Smooth muscle cell (in vitro differentiated cells): ENCODE data around the gene KRTAP10-9. TPM values are rescaled to one million over a fixed set of nuclear protein-coding genes. Genes with fewer than 3 reads are reported as not detected.
"Not testable (repeated sequence)": the region's sequence is repeated elsewhere in the genome, so short reads cannot be mapped to it uniquely, and the experiment has no call there.

ENCODE experiments used
- DNase-seq: peaks from one replicate; lab custom pipeline; 2025; ENCODE audit not compliant: unreplicated experiment; lab: John Stamatoyannopoulos, UW
- H2AFZ ChIP-seq: fragments of 200-600 bp; sonication (generic); 2 replicates; pipeline ENCODE4 v1.6.0; 2016; ENCODE audit warnings: antibody characterized with exemption, low read depth, mild to moderate bottlenecking
- H3F3A ChIP-seq: fragments of 200-600 bp; sonication (generic); 2 replicates; pipeline ENCODE4 v1.6.0; 2017; ENCODE audit warnings: antibody characterized with exemption, low read depth
- H3K27ac ChIP-seq: fragments of 200-600 bp; sonication (generic); 2 replicates; pipeline ENCODE4 v1.5.1; 2016; ENCODE audit warnings: low read depth, mild to moderate bottlenecking
- H3K27me3 ChIP-seq: fragments of 200-600 bp; sonication (generic); 2 replicates; pipeline ENCODE4 v1.6.1; 2016; ENCODE audit warnings: low read depth, mild to moderate bottlenecking
- H3K36me3 ChIP-seq: fragments of 200-600 bp; sonication (generic); 2 replicates; pipeline ENCODE4 v1.5.1; 2016; ENCODE audit warnings: low read depth
- H3K4me1 ChIP-seq: fragments of 200-600 bp; sonication (generic); 2 replicates; pipeline ENCODE4 v1.5.1; 2016; ENCODE audit warnings: low read depth
- H3K4me2 ChIP-seq: fragments of 200-600 bp; sonication (generic); 2 replicates; pipeline ENCODE4 v1.6.0; 2016; ENCODE audit warnings: mild to moderate bottlenecking
- H3K4me3 ChIP-seq: fragments of 200-600 bp; sonication (generic); 2 replicates; pipeline ENCODE4 v1.5.1; 2016; ENCODE audit warnings: mild to moderate bottlenecking
- H3K79me2 ChIP-seq: fragments of 200-600 bp; sonication (generic); 2 replicates; pipeline ENCODE4 v1.6.0; 2016; ENCODE audit warnings: low read depth, mild to moderate bottlenecking
- H3K9ac ChIP-seq: fragments of 200-600 bp; sonication (generic); 2 replicates; pipeline ENCODE4 v1.6.0; 2016; ENCODE audit warnings: low read depth
- H3K9me3 ChIP-seq: fragments of 200-600 bp; sonication (generic); replicated peaks from 2 replicates; pipeline ENCODE4 v1.5.1; 2016; ENCODE audit warnings: low read depth
- H4K20me1 ChIP-seq: fragments of 200-600 bp; sonication (generic); 2 replicates; pipeline ENCODE4 v1.6.0; 2016; ENCODE audit warnings: low read depth
- CTCF ChIP-seq: fragments of 200-600 bp; sonication (generic); IDR thresholded peaks from 2 replicates; pipeline ENCODE4 v1.5.1; 2017; ENCODE audit warnings: borderline replicate concordance, mild to moderate bottlenecking, antibody characterized with exemption; ENCODE audit not compliant: insufficient read depth, poor library complexity, severe bottlenecking
- WGBS: methylation state at CpG from one replicate; pipeline ENCODE4 v1.1.7; 2016; ENCODE audit warnings: low lambda C conversion rate; 5-methylcytosine and 5-hydroxymethylcytosine counted together
- polyA plus RNA-seq: library from polyadenylated mRNA; unstranded; fragments of >200 nt; fragmentation: Nextera tagmentation; extraction: Ambion mirVana; gene quantifications from 2 replicates; pipeline ENCODE4 v1.2.1, GENCODE V29; 2016
- total RNA-seq: library from RNA; depleted of rRNA; stranded (reverse); fragments of >200 nt; gene quantifications from 2 replicates; pipeline ENCODE4 v1.2.3, GENCODE V29; 2014

The KRTAP10-9 gene
- total and polyA plus RNA-seq, 2 experiments from 2014 or later = not detected

- H4K20me1 ChIP-seq = no peaks in the 10 kb centered on the region
- 88% methylated on average over 8 of the region's 8 CpGs for WGBS
- no peak for DNase-seq
These were observed 27.4 kb upstream of the KRTAP10-9 start for GRCh38 chr21:44599264-44600029.

GRCh38 chr21:44600118-44600978 lies 26.5 kb upstream of the KRTAP10-9 start, which contains the start of gene KRTAP10-7:
TSS of gene KRTAP10-7 (plus strand) at chr21:44600597. CDS start at chr21:44600622, 25 bp downstream.
- not testable (repeated sequence) for DNase-seq, H3K9me3 ChIP-seq, H3K27ac ChIP-seq, H3K4me3 ChIP-seq, H3K36me3 ChIP-seq, H2AFZ ChIP-seq, H4K20me1 ChIP-seq, H3F3A ChIP-seq, H3K79me2 ChIP-seq, H3K27me3 ChIP-seq, H3K4me2 ChIP-seq, H3K9ac ChIP-seq
- WGBS = 95% methylated on average over 23 of the region's 23 CpGs
- H3K4me1 ChIP-seq = peaks cover 13% of the 10 kb centered on the region

More at GRCh38 chr21:44599264-44600029, 27.4 kb upstream of the KRTAP10-9 start:
- peaks cover 3% of the 10 kb centered on the region for H3F3A ChIP-seq
- no peaks in the 10 kb centered on the region for H3K27me3 ChIP-seq
- no peak overlapping the region for H3K4me2 ChIP-seq
- TF ChIP-seq CTCF = no peak
- no peaks in the 10 kb centered on the region for H3K9me3 ChIP-seq
- H3K9ac ChIP-seq = no peak overlapping the region
- peaks cover 13% of the 10 kb centered on the region for H3K4me1 ChIP-seq
- H3K4me3 ChIP-seq = no peak overlapping the region
- no peaks in the 10 kb centered on the region for H3K79me2 ChIP-seq
- no peak overlapping the region for H3K27ac ChIP-seq
- no peak overlapping the region for H2AFZ ChIP-seq
- H3K36me3 ChIP-seq = no peaks in the 10 kb centered on the region

GRCh38 chr21:44601091-44601490 lies 25.8 kb upstream of the KRTAP10-9 start:
- not testable (repeated sequence) for H3K4me2 ChIP-seq, H3K27me3 ChIP-seq, H2AFZ ChIP-seq, H3K27ac ChIP-seq, H3K9me3 ChIP-seq, H4K20me1 ChIP-seq, H3K4me3 ChIP-seq, H3K79me2 ChIP-seq, H3K9ac ChIP-seq, H3K36me3 ChIP-seq, H3F3A ChIP-seq, DNase-seq
- H3K4me1 ChIP-seq = peaks cover 13% of the 10 kb centered on the region
- WGBS = 92% methylated on average over 6 of the region's 10 CpGs

- no peaks in the 10 kb centered on the region for H3K9me3 ChIP-seq
- H3K36me3 ChIP-seq = no peaks in the 10 kb centered on the region
- H4K20me1 ChIP-seq = no peaks in the 10 kb centered on the region
- H3K27ac ChIP-seq = no peak overlapping the region
- H3K4me3 ChIP-seq = no peak overlapping the region
- H2AFZ ChIP-seq = no peak overlapping the region
- no peaks in the 10 kb centered on the region for H3K79me2 ChIP-seq
- WGBS = 92% methylated on average over 23 of the region's 23 CpGs
- DNase-seq = no peak
- H3K4me2 ChIP-seq = no peak overlapping the region
- H3K9ac ChIP-seq = no peak overlapping the region
- no peaks in the 10 kb centered on the region for H3K27me3 ChIP-seq
- peaks cover 13% of the 10 kb centered on the region for H3K4me1 ChIP-seq
- TF ChIP-seq CTCF = no peak
- H3F3A ChIP-seq = no peaks in the 10 kb centered on the region
These were observed 25.1 kb upstream of the KRTAP10-9 start for GRCh38 chr21:44601596-44602462.
